ENCODE results near the gene TEDDM1.

GRCh38 chr1:182385885-182386853 is 14.3 kb downstream of the TEDDM1 start:
- TF ChIP-seq CTCF (IDR thresholded peaks at IDR 0.05) (no peak), EP300 (IDR thresholded peaks at IDR 0.05) (no peak)

Measured in stomach (tissue), 4 donors.